ENCODE results near the gene RADIL.

GRCh38 chr7:4770886-4771285 is 112.6 kb downstream of the RADIL start:
- TF ChIP-seq CTCF (conservative IDR thresholded peaks at IDR 0.05; ENCODE audit: low read depth, low read length) = no peak
- no peak for TF ChIP-seq EZH2 (IDR thresholded peaks at IDR 0.05; ENCODE audit: borderline replicate concordance, low read depth, low read length, poor library complexity, severe bottlenecking)
